ENCODE results near the gene SINHCAF.

SINHCAF gene

GRCh38 chr12:31325877-31326631 is at the start of gene SINHCAF:
SINHCAF (minus strand) TSS chr12:31326150; CDS start chr12:31298204, 27,946 bp downstream.
- in situ Hi-C loops (cut with MboI; ENCODE audit: low sequenced_read_pairs): no loop called here

- in situ Hi-C loops (cut with MboI; ENCODE audit: low sequenced_read_pairs): loop anchor here (25.0 kb wide), 1 partner anchor 937 kb away; no protein-coding TSS in a partner anchor
Measured at GRCh38 chr12:31375422-31375821, 49.5 kb upstream of the SINHCAF start.

- in situ Hi-C loops (cut with MboI; ENCODE audit: low sequenced_read_pairs): no loop called here
Measured at GRCh38 chr12:31371256-31371620, 45.3 kb upstream of the SINHCAF start.

- in situ Hi-C loops (cut with MboI; ENCODE audit: low sequenced_read_pairs): no loop called here
Measured at GRCh38 chr12:31370531-31371255, 44.7 kb upstream of the SINHCAF start.

GRCh38 chr12:31369712-31370521 is 44.0 kb upstream of the SINHCAF start:
- in situ Hi-C loops (cut with MboI; ENCODE audit: low sequenced_read_pairs): no loop called here

- in situ Hi-C loops (cut with MboI; ENCODE audit: low sequenced_read_pairs): no loop called here
Measured at GRCh38 chr12:31368666-31369361, 42.9 kb upstream of the SINHCAF start.

GRCh38 chr12:31366104-31366621 is 40.2 kb upstream of the SINHCAF start:
- in situ Hi-C loops (cut with MboI; ENCODE audit: low sequenced_read_pairs): no loop called here

- in situ Hi-C loops (cut with MboI; ENCODE audit: low sequenced_read_pairs): no loop called here
Measured at GRCh38 chr12:31363831-31364230, 37.9 kb upstream of the SINHCAF start.

- in situ Hi-C loops (cut with MboI; ENCODE audit: low sequenced_read_pairs): no loop called here
Measured at GRCh38 chr12:31363416-31363809, 37.5 kb upstream of the SINHCAF start.

- in situ Hi-C loops (cut with MboI; ENCODE audit: low sequenced_read_pairs): no loop called here
Measured at GRCh38 chr12:31362759-31363415, 36.9 kb upstream of the SINHCAF start.

GRCh38 chr12:31362115-31362758 is 36.3 kb upstream of the SINHCAF start:
- in situ Hi-C loops (cut with MboI; ENCODE audit: low sequenced_read_pairs): no loop called here

GRCh38 chr12:31361730-31362114 is 35.8 kb upstream of the SINHCAF start:
- in situ Hi-C loops (cut with MboI; ENCODE audit: low sequenced_read_pairs): no loop called here

- in situ Hi-C loops (cut with MboI; ENCODE audit: low sequenced_read_pairs): no loop called here
Measured at GRCh38 chr12:31355747-31356107, 29.8 kb upstream of the SINHCAF start.

- in situ Hi-C loops (cut with MboI; ENCODE audit: low sequenced_read_pairs): no loop called here
Measured at GRCh38 chr12:31353750-31354708, 28.1 kb upstream of the SINHCAF start.

GRCh38 chr12:31346267-31346666 is 20.3 kb upstream of the SINHCAF start:
- in situ Hi-C loops (cut with MboI; ENCODE audit: low sequenced_read_pairs): no loop called here

- in situ Hi-C loops (cut with MboI; ENCODE audit: low sequenced_read_pairs): no loop called here
Measured at GRCh38 chr12:31343139-31343538, 17.2 kb upstream of the SINHCAF start.

- in situ Hi-C loops (cut with MboI; ENCODE audit: low sequenced_read_pairs): no loop called here
Measured at GRCh38 chr12:31342286-31342685, 16.3 kb upstream of the SINHCAF start.

- in situ Hi-C loops (cut with MboI; ENCODE audit: low sequenced_read_pairs): no loop called here
Measured at GRCh38 chr12:31339831-31340622, 14.1 kb upstream of the SINHCAF start.
